Body of pancreas (tissue), 4 donors: ENCODE data around the gene NACC1.

ENCODE experiments used
- CTCF ChIP-seq, 7 experiments: fragments of 450-650 bp in 4 of 7; fragments of 200-600 bp in 3 of 7; sonication (generic) in 3 of 7; IDR thresholded peaks; one replicate each; pipeline ENCODE4 v1.5.1; 2016 to 2019; ENCODE audit warnings: antibody characterized with exemption in 7 of 7
- POLR2A ChIP-seq, 3 donors: fragments of 450-650 bp; IDR thresholded peaks; one replicate each; pipeline ENCODE4 v1.6.1; 2016; ENCODE audit warnings: antibody characterized with exemption in 3 of 3, mild to moderate bottlenecking in 2 of 3

- TF ChIP-seq CTCF (IDR thresholded peaks at IDR 0.05), result no peak
- no peak for TF ChIP-seq POLR2A (IDR thresholded peaks at IDR 0.05)
Observed at GRCh38 chr19:13101590-13102415, 16.3 kb upstream of the NACC1 start.
